WTC11 (cell line): ENCODE results near the gene CACNA2D4. TPM values are rescaled to one million over a fixed set of nuclear protein-coding genes. Genes with fewer than 3 reads are reported as not detected.

Source experiments
- ATAC-seq: fragments of 200-7000 bp; cut with Tn5 transposase; 2 replicates; pipeline ENCODE4 v1.10.0; 2021; ENCODE audit warnings: mild to moderate bottlenecking, moderate library complexity
- CTCF ChIA-PET: fragments of 300-600 bp; sonication (Branson Sonifier 250); formaldehyde crosslinking; loops from one replicate; lab custom pipeline; 2021; ENCODE audit warnings: antibody characterized with exemption; lab: Charles Lee
- POLR2A ChIA-PET: fragments of 350-600 bp; sonication (Branson Sonifier 250); formaldehyde crosslinking; loops from one replicate; lab custom pipeline; 2021; ENCODE audit warnings: antibody characterized with exemption; lab: Charles Lee
- DNase-seq: peaks from one replicate; pipeline ENCODE4 v3.0.0; 2021; ENCODE audit warnings: low spot score
- H3K27ac Mint-ChIP-seq: 2 replicates; pipeline ENCODE4 v1.8.0; 2021; ENCODE audit warnings: mixed read lengths
- H3K27me3 Mint-ChIP-seq: 2 replicates; pipeline ENCODE4 v1.8.0; 2021; ENCODE audit warnings: low read depth, mild to moderate bottlenecking, moderate library complexity, mixed read lengths
- H3K36me3 Mint-ChIP-seq: 2 replicates; pipeline ENCODE4 v1.8.0; 2021; ENCODE audit warnings: mixed read lengths
- H3K4me1 Mint-ChIP-seq: 2 replicates; pipeline ENCODE4 v1.8.0; 2022; ENCODE audit warnings: mixed read lengths
- H3K4me3 Mint-ChIP-seq: 2 replicates; pipeline ENCODE4 v1.8.0; 2021; ENCODE audit warnings: mild to moderate bottlenecking, moderate library complexity, mixed read lengths
- H3K9me3 Mint-ChIP-seq: 2 replicates; pipeline ENCODE4 v1.8.0; 2021; ENCODE audit warnings: mixed read lengths
- AFF4 ChIP-seq: sonication (generic); formaldehyde crosslinking; IDR thresholded peaks from 2 replicates; pipeline ENCODE4 v1.8.1; 2023; ENCODE audit warnings: mild to moderate bottlenecking, missing genetic modification reagents, borderline replicate concordance
- AR ChIP-seq: fragments of 250-450 bp; sonication (Bioruptor Pico); IDR thresholded peaks from 2 replicates; pipeline ENCODE4 v1.9.0; 2021; ENCODE audit warnings: mild to moderate bottlenecking
- ATF2 ChIP-seq: sonication (generic); formaldehyde crosslinking; IDR thresholded peaks from 2 replicates; pipeline ENCODE4 v1.8.1; 2022; ENCODE audit warnings: low read depth, missing genetic modification reagents, borderline replicate concordance
- CBFB ChIP-seq: sonication (generic); formaldehyde crosslinking; IDR thresholded peaks from 2 replicates; pipeline ENCODE4 v1.8.1; 2022; ENCODE audit warnings: mild to moderate bottlenecking, low read depth, missing genetic modification reagents
- FOXJ3 ChIP-seq: sonication (generic); formaldehyde crosslinking; IDR thresholded peaks from 2 replicates; pipeline ENCODE4 v1.9.0; 2021; ENCODE audit warnings: missing genetic modification reagents, mild to moderate bottlenecking, borderline replicate concordance
- GABPB1 ChIP-seq: sonication (generic); formaldehyde crosslinking; IDR thresholded peaks from 2 replicates; pipeline ENCODE4 v1.8.1; 2023; ENCODE audit warnings: mild to moderate bottlenecking, missing genetic modification reagents
- NFE2L1 ChIP-seq: sonication (generic); formaldehyde crosslinking; IDR thresholded peaks from 2 replicates; pipeline ENCODE4 v1.8.1; 2023; ENCODE audit warnings: missing genetic modification reagents
- SP1 ChIP-seq: sonication (generic); formaldehyde crosslinking; conservative IDR thresholded peaks from 2 replicates; pipeline ENCODE4 v1.8.1; 2022; ENCODE audit warnings: missing genetic modification reagents
- TEAD4 ChIP-seq: sonication (generic); formaldehyde crosslinking; IDR thresholded peaks from 2 replicates; pipeline ENCODE4 v1.8.0; 2022; ENCODE audit warnings: mild to moderate bottlenecking, missing genetic modification reagents
- ZNF121 ChIP-seq: sonication (generic); formaldehyde crosslinking; IDR thresholded peaks from 2 replicates; pipeline ENCODE4 v1.8.0; 2023; ENCODE audit warnings: missing genetic modification reagents
- ZNF263 ChIP-seq: sonication (generic); formaldehyde crosslinking; IDR thresholded peaks from 2 replicates; pipeline ENCODE4 v1.8.1; 2022; ENCODE audit warnings: low read depth, mild to moderate bottlenecking, moderate library complexity, missing genetic modification reagents
- ZNF416 ChIP-seq: fragments of 250-450 bp; sonication (Bioruptor Pico); IDR thresholded peaks from 2 replicates; pipeline ENCODE4 v1.9.0; 2021; ENCODE audit warnings: mild to moderate bottlenecking, inconsistent platforms
- total RNA-seq: library from RNA; stranded (reverse); gene quantifications from 3 replicates; pipeline ENCODE4 v1.2.3, GENCODE V29; 2021
- TF ChIP-seq, protein P1 (sequence below): sonication (generic); formaldehyde crosslinking; conservative IDR thresholded peaks from 2 replicates; pipeline ENCODE4 v1.8.1; 2022; ENCODE audit warnings: mild to moderate bottlenecking, missing genetic modification reagents
- TF ChIP-seq, protein P2 (sequence below): sonication (generic); formaldehyde crosslinking; IDR thresholded peaks from 2 replicates; pipeline ENCODE4 v1.8.1; 2022; ENCODE audit warnings: mild to moderate bottlenecking, missing genetic modification reagents, moderate library complexity, borderline replicate concordance
- TF ChIP-seq, protein P3 (sequence below): sonication (generic); formaldehyde crosslinking; IDR thresholded peaks from 2 replicates; pipeline ENCODE4 v1.8.1; 2023; ENCODE audit warnings: mild to moderate bottlenecking, moderate library complexity, missing genetic modification reagents

The CACNA2D4 gene
- total RNA-seq, 1 experiment from 2014 or later: 0.04 TPM

DNA sequence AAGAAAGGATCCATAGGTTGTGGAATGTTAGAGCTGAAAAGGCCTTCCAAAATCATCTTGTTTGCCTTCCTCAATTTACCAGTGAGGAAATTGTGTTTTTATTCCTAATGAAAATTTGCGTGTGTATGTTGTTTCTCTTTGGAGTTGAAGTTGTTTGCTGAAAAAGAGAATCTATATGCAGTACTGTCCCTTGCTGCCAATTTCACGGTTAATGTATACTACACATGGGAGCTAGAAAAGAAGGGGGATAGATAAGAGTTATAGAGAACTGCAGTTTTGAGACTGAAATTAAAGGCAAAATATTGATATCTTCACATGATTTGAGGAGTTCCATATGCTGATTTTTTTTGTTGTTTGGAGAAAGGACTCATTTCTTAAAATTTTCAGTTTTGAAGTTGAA lies 160.1 kb downstream of the CACNA2D4 start:
- Mint-ChIP-seq H3K27ac (peak overlapping the region; percentile 34; the same call in 1 of the 2 replicates), H3K27me3 (no peaks in the 10 kb centered on the region), H3K4me1 (peaks cover 17% of the 10 kb centered on the region), H3K4me3 (no peak overlapping the region), H3K36me3 (peaks cover 14% of the 10 kb centered on the region), H3K9me3 (no peaks in the 10 kb centered on the region)
- CTCF ChIA-PET: no interaction called here
- no peak for DNase-seq
- POLR2A ChIA-PET: no interaction called here
- TF ChIP-seq GABPB1 (CRISPR knock-in tag) (no peak), AFF4 (CRISPR knock-in tag) (no peak), ZNF416 (no peak), ZNF263 (CRISPR knock-in tag) (no peak), FOXJ3 (no peak), SP1 (CRISPR knock-in tag) (no peak), NFE2L1 (CRISPR knock-in tag) (no peak), AR (no peak), ATF2 (no peak), CBFB (CRISPR knock-in tag) (no peak), TEAD4 (no peak)
- TF ChIP-seq, protein P1, sequence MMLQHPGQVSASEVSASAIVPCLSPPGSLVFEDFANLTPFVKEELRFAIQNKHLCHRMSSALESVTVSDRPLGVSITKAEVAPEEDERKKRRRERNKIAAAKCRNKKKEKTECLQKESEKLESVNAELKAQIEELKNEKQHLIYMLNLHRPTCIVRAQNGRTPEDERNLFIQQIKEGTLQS (CRISPR knock-in tag): no peak
- TF ChIP-seq, protein P2, sequence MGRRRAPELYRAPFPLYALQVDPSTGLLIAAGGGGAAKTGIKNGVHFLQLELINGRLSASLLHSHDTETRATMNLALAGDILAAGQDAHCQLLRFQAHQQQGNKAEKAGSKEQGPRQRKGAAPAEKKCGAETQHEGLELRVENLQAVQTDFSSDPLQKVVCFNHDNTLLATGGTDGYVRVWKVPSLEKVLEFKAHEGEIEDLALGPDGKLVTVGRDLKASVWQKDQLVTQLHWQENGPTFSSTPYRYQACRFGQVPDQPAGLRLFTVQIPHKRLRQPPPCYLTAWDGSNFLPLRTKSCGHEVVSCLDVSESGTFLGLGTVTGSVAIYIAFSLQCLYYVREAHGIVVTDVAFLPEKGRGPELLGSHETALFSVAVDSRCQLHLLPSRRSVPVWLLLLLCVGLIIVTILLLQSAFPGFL (CRISPR knock-in tag): no peak
- TF ChIP-seq, all 79 proteins: peak for 0
- ATAC-seq: no peak

- H3K27me3 Mint-ChIP-seq: no peaks in the 10 kb centered on the region
- ChIA-PET CTCF (no interaction called here), POLR2A (no interaction called here)
- DNase-seq: no peak
- peaks cover 4% of the 10 kb centered on the region for H3K4me1 Mint-ChIP-seq
- no peak overlapping the region for H3K4me3 Mint-ChIP-seq
- peaks cover 29% of the 10 kb centered on the region for H3K9me3 Mint-ChIP-seq
- H3K27ac Mint-ChIP-seq: no peak overlapping the region
- ATAC-seq: no peak
- peak; percentile 81 for TF ChIP-seq ZNF121 (CRISPR knock-in tag)
- TF ChIP-seq, protein P3, sequence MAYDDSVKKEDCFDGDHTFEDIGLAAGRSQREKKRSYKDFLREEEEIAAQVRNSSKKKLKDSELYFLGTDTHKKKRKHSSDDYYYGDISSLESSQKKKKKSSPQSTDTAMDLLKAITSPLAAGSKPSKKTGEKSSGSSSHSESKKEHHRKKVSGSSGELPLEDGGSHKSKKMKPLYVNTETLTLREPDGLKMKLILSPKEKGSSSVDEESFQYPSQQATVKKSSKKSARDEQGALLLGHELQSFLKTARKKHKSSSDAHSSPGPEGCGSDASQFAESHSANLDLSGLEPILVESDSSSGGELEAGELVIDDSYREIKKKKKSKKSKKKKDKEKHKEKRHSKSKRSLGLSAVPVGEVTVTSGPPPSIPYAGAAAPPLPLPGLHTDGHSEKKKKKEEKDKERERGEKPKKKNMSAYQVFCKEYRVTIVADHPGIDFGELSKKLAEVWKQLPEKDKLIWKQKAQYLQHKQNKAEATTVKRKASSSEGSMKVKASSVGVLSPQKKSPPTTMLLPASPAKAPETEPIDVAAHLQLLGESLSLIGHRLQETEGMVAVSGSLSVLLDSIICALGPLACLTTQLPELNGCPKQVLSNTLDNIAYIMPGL (CRISPR knock-in tag): no peak
- H3K36me3 Mint-ChIP-seq: peaks cover 42% of the 10 kb centered on the region
Measured at GRCh38 chr12:1750300-1750699, 168.2 kb downstream of the CACNA2D4 start.
